Activated CD4-positive, alpha-beta T cell treated with anti-CD3 and anti-CD28 coated beads, Interleukin-2, amount 10 ng/mL, durations not matched to agents 7 days and 5 days (primary cell): ENCODE data around the gene SLC35A4. TPM values are rescaled to one million over a fixed set of nuclear protein-coding genes. Genes with fewer than 3 reads are reported as not detected.

Experiments used
- microRNA-seq: library from miRNA; unstranded; fragments of <30 nt; microRNA quantifications from one replicate; pipeline ENCODE4 v1.2.0, GENCODE V29; 2021; ENCODE audit warnings: borderline microRNAs expressed, borderline replicate concordance
- total RNA-seq, 2 experiments: library from RNA; stranded (reverse); gene quantifications; one replicate each; pipeline ENCODE4 v1.2.3, GENCODE V29; 2021

SLC35A4 gene
- total RNA-seq, 2 experiments from 2014 or later: 84.0 to 96.6 TPM

Small RNAs within 50 kb of the gene (microRNA-seq; reads per million reads assigned to microRNA genes)
- gene MIR6831: not detected

Other genes starting within 250 kb of the SLC35A4 start
- gene HBEGF, start 218.2 kb upstream of the SLC35A4 start, total RNA-seq: 10 to 100 TPM; 13.7 to 15.4 TPM
- gene SLC4A9, start 204.6 kb upstream of the SLC35A4 start, total RNA-seq: under 1 TPM; 0.35 to 0.44 TPM
- gene ANKHD1, start 163.0 kb upstream of the SLC35A4 start, total RNA-seq: 100 to 1,000 TPM; 118 TPM
- gene EIF4EBP3, start 17.2 kb upstream of the SLC35A4 start, total RNA-seq: 1 to 10 TPM; 9.5 to 9.7 TPM
- 10 to 100 TPM; 32.4 to 38.0 TPM for gene SRA1, start 7.4 kb upstream of the SLC35A4 start, total RNA-seq
- 10 to 100 TPM; 28.5 to 32.8 TPM for gene APBB3, start 230 bp upstream of the SLC35A4 start, total RNA-seq
- gene CD14, start 68.3 kb downstream of the SLC35A4 start, total RNA-seq: under 1 TPM; 0.21 to 0.37 TPM
- 10 to 100 TPM; 33.5 to 38.8 TPM for gene TMCO6, start 74.6 kb downstream of the SLC35A4 start, total RNA-seq
- gene NDUFA2, start 82.8 kb downstream of the SLC35A4 start, total RNA-seq: 10 to 100 TPM; 76.3 to 79.9 TPM
- gene IK, start 83.0 kb downstream of the SLC35A4 start, total RNA-seq: 100 to 1,000 TPM; 121 to 161 TPM
- 10 to 100 TPM; 33.7 to 37.1 TPM for gene WDR55, start 100.1 kb downstream of the SLC35A4 start, total RNA-seq
- 1 to 10 TPM; 2.0 to 2.2 TPM for gene DND1, start 108.7 kb downstream of the SLC35A4 start, total RNA-seq
- gene HARS1, start 126.5 kb downstream of the SLC35A4 start, total RNA-seq: 10 to 100 TPM; 71.5 to 76.5 TPM
- 10 to 100 TPM; 32.7 to 34.2 TPM for gene HARS2, start 126.6 kb downstream of the SLC35A4 start, total RNA-seq
- 10 to 100 TPM; 52.4 to 61.3 TPM for gene ZMAT2, start 135.6 kb downstream of the SLC35A4 start, total RNA-seq
- not detected for gene PCDHA1, start 221.3 kb downstream of the SLC35A4 start, total RNA-seq
- not detected for gene PCDHA2, start 230.0 kb downstream of the SLC35A4 start, total RNA-seq
- not detected for gene PCDHA3, start 236.2 kb downstream of the SLC35A4 start, total RNA-seq
- not detected for gene PCDHA4, start 242.2 kb downstream of the SLC35A4 start, total RNA-seq